Measurements from ENCODE around the gene IDI1. TPM values are rescaled to one million over a fixed set of nuclear protein-coding genes. Genes with fewer than 3 reads are reported as not detected.
"Not testable (repeated sequence)": the region's sequence is repeated elsewhere in the genome, so short reads cannot be mapped to it uniquely, and the experiment has no call there.

IDI1 gene
- total RNA-seq, 1 experiment from 2014 or later, result 30.2 TPM

- ChIA-PET CTCF (no interaction called here), POLR2A (ENCODE audit: unreplicated experiment) (no interaction called here)
- Histone ChIP-seq H3K9me2 (replicated peaks; ENCODE audit: low read length) (no peaks in the 10 kb centered on the region), H3K36me3 (ENCODE audit: low read depth, low read length) (no peaks in the 10 kb centered on the region; the same call in 1 of the 2 replicates), H3K79me2 (ENCODE audit: low read length) (peaks cover 34% of the 10 kb centered on the region), H3K4me3 (ENCODE audit: low read length) (no peak overlapping the region), H3K4me1 (ENCODE audit: insufficient read depth, low read length) (no peaks in the 10 kb centered on the region), H3K9ac (ENCODE audit: low read length) (no peak overlapping the region), H3K27me3 (ENCODE audit: low read length) (no peaks in the 10 kb centered on the region), H3K9me3 (ENCODE audit: low read length) (no peaks in the 10 kb centered on the region), H2AFZ (ENCODE audit: low read length) (no peak overlapping the region), H4K20me1 (ENCODE audit: low read length) (peaks cover 19% of the 10 kb centered on the region; the same call in 1 of the 2 replicates), H3K27ac (ENCODE audit: low read length) (no peak overlapping the region), H3K4me2 (ENCODE audit: low read length) (no peak overlapping the region), H3F3A (ENCODE audit: low read length, unreplicated experiment) (no peaks in the 10 kb centered on the region)
- BruUV-seq (replicated peaks), result no TSS peak
- TF ChIP-seq EZH2phosphoT487 (IDR thresholded peaks at IDR 0.05; ENCODE audit: borderline replicate concordance, low read length) (no peak), EZH2 (IDR thresholded peaks at IDR 0.05; ENCODE audit: low read length, unreplicated experiment) (no peak)
- TF ChIP-seq, protein P1, sequence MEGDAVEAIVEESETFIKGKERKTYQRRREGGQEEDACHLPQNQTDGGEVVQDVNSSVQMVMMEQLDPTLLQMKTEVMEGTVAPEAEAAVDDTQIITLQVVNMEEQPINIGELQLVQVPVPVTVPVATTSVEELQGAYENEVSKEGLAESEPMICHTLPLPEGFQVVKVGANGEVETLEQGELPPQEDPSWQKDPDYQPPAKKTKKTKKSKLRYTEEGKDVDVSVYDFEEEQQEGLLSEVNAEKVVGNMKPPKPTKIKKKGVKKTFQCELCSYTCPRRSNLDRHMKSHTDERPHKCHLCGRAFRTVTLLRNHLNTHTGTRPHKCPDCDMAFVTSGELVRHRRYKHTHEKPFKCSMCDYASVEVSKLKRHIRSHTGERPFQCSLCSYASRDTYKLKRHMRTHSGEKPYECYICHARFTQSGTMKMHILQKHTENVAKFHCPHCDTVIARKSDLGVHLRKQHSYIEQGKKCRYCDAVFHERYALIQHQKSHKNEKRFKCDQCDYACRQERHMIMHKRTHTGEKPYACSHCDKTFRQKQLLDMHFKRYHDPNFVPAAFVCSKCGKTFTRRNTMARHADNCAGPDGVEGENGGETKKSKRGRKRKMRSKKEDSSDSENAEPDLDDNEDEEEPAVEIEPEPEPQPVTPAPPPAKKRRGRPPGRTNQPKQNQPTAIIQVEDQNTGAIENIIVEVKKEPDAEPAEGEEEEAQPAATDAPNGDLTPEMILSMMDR (conservative IDR thresholded peaks at IDR 0.05; ENCODE audit: low read depth, low read length), result no peak
- ATAC-seq, result no peak
- no peak for DNase-seq
- intact Hi-C loops (cut with micrococcal nuclease), result no loop called here
These were observed 5.4 kb downstream of the IDI1 start for GRCh38 chr10:1043532-1043995.

DNA sequence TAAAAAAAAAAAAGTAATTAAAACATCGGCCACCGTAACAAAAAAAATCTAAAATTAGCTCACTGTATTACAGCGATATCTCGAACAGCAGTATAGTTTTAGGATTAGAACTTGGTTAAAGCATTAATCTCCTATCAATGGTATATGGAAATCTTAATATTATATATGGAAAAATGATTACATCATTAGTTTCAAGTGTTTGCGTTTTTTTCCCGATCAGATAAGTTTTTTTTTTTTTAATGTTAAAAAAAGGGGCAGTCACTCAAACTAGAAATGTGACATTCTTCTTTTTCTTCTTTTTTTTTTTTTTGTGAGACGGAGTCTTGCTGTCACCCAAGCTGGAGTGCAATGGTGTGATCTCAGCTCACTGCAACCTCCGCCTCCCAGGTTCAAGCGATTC, 7.4 kb downstream of the IDI1 start:
- Histone ChIP-seq H3K27ac (ENCODE audit: low read length) (no peak overlapping the region), H3K4me2 (ENCODE audit: low read length) (no peak overlapping the region), H3K4me1 (ENCODE audit: insufficient read depth, low read length) (0 out of 2 replicates have a peak, but pooled peaks cover 3% of the 10 kb centered on the region), H3K27me3 (ENCODE audit: low read length) (no peaks in the 10 kb centered on the region), H3K36me3 (ENCODE audit: low read depth, low read length) (no peaks in the 10 kb centered on the region; the same call in 1 of the 2 replicates), H3K9me2 (replicated peaks; ENCODE audit: low read length) (no peaks in the 10 kb centered on the region), H3K9ac (ENCODE audit: low read length) (no peak overlapping the region), H3F3A (ENCODE audit: low read length, unreplicated experiment) (no peaks in the 10 kb centered on the region), H3K79me2 (ENCODE audit: low read length) (peaks cover 21% of the 10 kb centered on the region), H4K20me1 (ENCODE audit: low read length) (peaks cover 9% of the 10 kb centered on the region; the same call in 1 of the 2 replicates), H3K4me3 (ENCODE audit: low read length) (no peak overlapping the region), H2AFZ (ENCODE audit: low read length) (no peak overlapping the region), H3K9me3 (ENCODE audit: low read length) (no peaks in the 10 kb centered on the region)
- POLR2A ChIA-PET (ENCODE audit: unreplicated experiment), result no interaction called here
- no peak for TF ChIP-seq EZH2 (IDR thresholded peaks at IDR 0.05; ENCODE audit: low read length, unreplicated experiment)
- TF ChIP-seq EZH2phosphoT487 (IDR thresholded peaks at IDR 0.05; ENCODE audit: borderline replicate concordance, low read length), result no peak
- TF ChIP-seq, protein P1 (conservative IDR thresholded peaks at IDR 0.05; ENCODE audit: low read depth, low read length), result no peak
- DNase-seq (no peak), ATAC-seq (no peak)
- CTCF ChIA-PET, result no interaction called here
- no TSS peak for BruUV-seq (replicated peaks)
- intact Hi-C loops (cut with micrococcal nuclease), result no loop called here

DNA sequence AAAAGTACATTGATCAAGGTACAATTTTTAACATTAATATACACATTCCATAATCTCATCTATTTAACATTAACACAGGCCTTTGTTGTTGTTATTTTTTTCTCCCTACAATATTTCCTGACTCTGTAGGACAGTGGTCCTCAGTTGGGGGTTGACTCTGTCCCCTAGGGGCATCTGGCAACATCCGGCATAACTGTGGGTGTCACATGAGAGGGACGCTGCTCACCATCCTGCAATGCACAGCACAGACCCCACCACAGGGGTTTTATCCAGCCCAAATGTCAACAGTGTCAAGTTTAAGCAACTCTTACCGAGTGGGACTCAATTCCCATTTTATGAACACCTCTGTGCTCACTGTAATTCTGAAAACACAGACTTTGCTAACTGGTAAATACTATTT, 8.8 kb downstream of the IDI1 start:
- Histone ChIP-seq H3K36me3 (ENCODE audit: low read depth, low read length) (no peaks in the 10 kb centered on the region; the same call in 1 of the 2 replicates), H2AFZ (ENCODE audit: low read length) (no peak overlapping the region), H3K4me2 (ENCODE audit: low read length) (no peak overlapping the region), H3K9ac (ENCODE audit: low read length) (no peak overlapping the region), H3K9me2 (replicated peaks; ENCODE audit: low read length) (no peaks in the 10 kb centered on the region), H3F3A (ENCODE audit: low read length, unreplicated experiment) (no peaks in the 10 kb centered on the region), H3K4me3 (ENCODE audit: low read length) (no peak overlapping the region), H4K20me1 (ENCODE audit: low read length) (peaks cover 9% of the 10 kb centered on the region; the same call in 1 of the 2 replicates), H3K79me2 (ENCODE audit: low read length) (peaks cover 9% of the 10 kb centered on the region), H3K4me1 (ENCODE audit: insufficient read depth, low read length) (peaks cover 11% of the 10 kb centered on the region; the same call in 1 of the 2 replicates), H3K9me3 (ENCODE audit: low read length) (no peaks in the 10 kb centered on the region), H3K27me3 (ENCODE audit: low read length) (no peaks in the 10 kb centered on the region), H3K27ac (ENCODE audit: low read length) (no peak overlapping the region)
- ChIA-PET POLR2A (ENCODE audit: unreplicated experiment) (no interaction called here), CTCF (no interaction called here)
- ATAC-seq (no peak), DNase-seq (no peak)
- intact Hi-C loops (cut with micrococcal nuclease), result no loop called here
- no TSS peak for BruUV-seq (replicated peaks)
- no peak for TF ChIP-seq EZH2phosphoT487 (IDR thresholded peaks at IDR 0.05; ENCODE audit: borderline replicate concordance, low read length)
- TF ChIP-seq, protein P1 (conservative IDR thresholded peaks at IDR 0.05; ENCODE audit: low read depth, low read length), result no peak
- no peak for TF ChIP-seq EZH2 (IDR thresholded peaks at IDR 0.05; ENCODE audit: low read length, unreplicated experiment)

DNA sequence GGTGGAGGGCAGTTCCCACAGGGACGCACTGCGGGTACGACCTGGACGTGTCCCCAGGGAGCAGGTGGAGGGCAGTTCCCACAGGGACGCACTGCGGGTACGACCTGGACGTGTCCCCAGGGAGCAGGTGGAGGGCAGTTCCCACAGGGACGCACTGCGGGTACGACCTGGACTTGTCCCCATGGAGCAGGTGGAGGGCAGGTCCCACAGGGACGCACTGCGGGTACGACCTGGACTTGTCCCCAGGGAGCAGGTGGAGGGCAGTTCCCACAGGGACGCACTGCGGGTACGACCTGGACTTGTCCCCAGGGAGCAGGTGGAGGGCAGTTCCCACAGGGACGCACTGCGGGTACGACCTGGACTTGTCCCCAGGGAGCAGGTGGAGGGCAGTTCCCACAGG, 10.2 kb downstream of the IDI1 start:
- peaks cover 11% of the 10 kb centered on the region; the same call in 1 of the 2 replicates for H3K4me1 ChIP-seq (ENCODE audit: insufficient read depth, low read length)
- DNase-seq; H3K79me2 ChIP-seq (ENCODE audit: low read length); CTCF ChIA-PET; H3K9me3 ChIP-seq (ENCODE audit: low read length); intact Hi-C loops (cut with micrococcal nuclease); H3K4me3 ChIP-seq (ENCODE audit: low read length); H3K9ac ChIP-seq (ENCODE audit: low read length); H3K4me2 ChIP-seq (ENCODE audit: low read length); H3K27me3 ChIP-seq (ENCODE audit: low read length); H3K27ac ChIP-seq (ENCODE audit: low read length); POLR2A ChIA-PET (ENCODE audit: unreplicated experiment); H4K20me1 ChIP-seq (ENCODE audit: low read length); H2AFZ ChIP-seq (ENCODE audit: low read length); H3F3A ChIP-seq (ENCODE audit: low read length, unreplicated experiment); ATAC-seq; BruUV-seq (replicated peaks); H3K36me3 ChIP-seq (ENCODE audit: low read depth, low read length); H3K9me2 ChIP-seq (replicated peaks; ENCODE audit: low read length): not testable (repeated sequence)

Measured in PC-3 (cell line).